ENCODE results near the gene DMRTB1. TPM values are rescaled to one million over a fixed set of nuclear protein-coding genes. Genes with fewer than 3 reads are reported as not detected.

Gene DMRTB1
- total and polyA plus RNA-seq, 2 experiments from 2014 or later: not detected

DNA sequence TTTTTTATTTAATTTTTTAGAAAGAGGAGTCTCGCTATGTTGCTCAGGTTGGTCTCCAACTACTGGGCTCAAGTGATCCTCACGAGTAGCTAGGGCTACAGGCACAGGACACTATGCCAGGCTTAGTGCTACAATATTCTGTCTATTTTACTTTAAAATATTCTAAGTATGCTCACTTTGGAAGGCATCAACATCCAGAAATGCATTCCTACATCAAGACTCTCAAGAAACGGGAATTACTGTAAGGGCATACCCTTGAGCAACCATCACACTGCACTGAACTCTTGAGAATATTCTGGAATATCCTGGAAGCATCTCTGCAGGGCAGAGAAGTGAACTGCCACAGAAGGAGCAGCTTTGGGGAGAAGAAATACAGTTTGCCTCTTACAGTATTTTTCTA, 565 bp upstream of the DMRTB1 start:
- H3K9me3 ChIP-seq (ENCODE audit: low read depth): no peaks in the 10 kb centered on the region
- no peak overlapping the region for H3K4me3 ChIP-seq
- H4K20me1 ChIP-seq (ENCODE audit: insufficient read depth, poor library complexity, severe bottlenecking): no peaks in the 10 kb centered on the region
- no peaks in the 10 kb centered on the region for H3K79me2 ChIP-seq
- no peaks in the 10 kb centered on the region for H3K27me3 ChIP-seq
- no peak overlapping the region for H3K27ac ChIP-seq
- H3K36me3 ChIP-seq (replicated peaks; ENCODE audit: insufficient read depth, low read depth): no peaks in the 10 kb centered on the region
- TF ChIP-seq EZH2 (IDR thresholded peaks at IDR 0.05; ENCODE audit: borderline replicate concordance) (no peak), EZH2phosphoT487 (IDR thresholded peaks at IDR 0.05; ENCODE audit: low read depth, severe bottlenecking, unreplicated experiment) (no peak)
- TF ChIP-seq, protein P1, sequence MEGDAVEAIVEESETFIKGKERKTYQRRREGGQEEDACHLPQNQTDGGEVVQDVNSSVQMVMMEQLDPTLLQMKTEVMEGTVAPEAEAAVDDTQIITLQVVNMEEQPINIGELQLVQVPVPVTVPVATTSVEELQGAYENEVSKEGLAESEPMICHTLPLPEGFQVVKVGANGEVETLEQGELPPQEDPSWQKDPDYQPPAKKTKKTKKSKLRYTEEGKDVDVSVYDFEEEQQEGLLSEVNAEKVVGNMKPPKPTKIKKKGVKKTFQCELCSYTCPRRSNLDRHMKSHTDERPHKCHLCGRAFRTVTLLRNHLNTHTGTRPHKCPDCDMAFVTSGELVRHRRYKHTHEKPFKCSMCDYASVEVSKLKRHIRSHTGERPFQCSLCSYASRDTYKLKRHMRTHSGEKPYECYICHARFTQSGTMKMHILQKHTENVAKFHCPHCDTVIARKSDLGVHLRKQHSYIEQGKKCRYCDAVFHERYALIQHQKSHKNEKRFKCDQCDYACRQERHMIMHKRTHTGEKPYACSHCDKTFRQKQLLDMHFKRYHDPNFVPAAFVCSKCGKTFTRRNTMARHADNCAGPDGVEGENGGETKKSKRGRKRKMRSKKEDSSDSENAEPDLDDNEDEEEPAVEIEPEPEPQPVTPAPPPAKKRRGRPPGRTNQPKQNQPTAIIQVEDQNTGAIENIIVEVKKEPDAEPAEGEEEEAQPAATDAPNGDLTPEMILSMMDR (IDR thresholded peaks at IDR 0.05; ENCODE audit: poor library complexity): no peak
- 85% methylated on average over 3 of the region's 3 CpGs for WGBS (ENCODE audit: low lambda C conversion rate, missing lambda C conversion rate)
- no peaks in the 10 kb centered on the region for H3K4me1 ChIP-seq (ENCODE audit: insufficient read depth)
- no peak overlapping the region for H3K4me2 ChIP-seq
- H2AFZ ChIP-seq: no peak overlapping the region
- H3K9me2 ChIP-seq (replicated peaks; ENCODE audit: insufficient read depth): no peaks in the 10 kb centered on the region
- no peak for DNase-seq (ENCODE audit: low spot score)

DNA sequence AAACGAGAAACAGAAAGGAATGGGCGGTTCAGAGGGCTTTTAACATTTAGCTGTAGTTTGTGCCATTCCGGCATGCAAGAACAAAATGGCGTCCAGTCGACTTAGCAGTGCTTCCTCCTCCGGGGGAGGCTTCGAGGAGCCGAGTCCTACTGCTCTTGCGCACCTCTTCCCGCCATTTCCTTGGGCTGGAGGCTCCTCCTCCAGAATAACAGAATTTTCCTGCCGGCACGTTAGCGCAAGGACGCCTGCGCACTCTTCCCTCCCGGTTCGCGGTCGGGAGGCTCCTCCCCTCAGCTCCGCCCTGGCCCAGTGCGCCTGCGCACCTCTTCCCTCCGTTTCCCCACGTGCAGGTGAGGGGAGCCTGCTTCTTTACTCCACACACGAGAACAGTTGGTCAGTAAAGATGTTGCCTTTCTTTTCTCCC, 1.0 kb downstream of the DMRTB1 start:
- DNase-seq (ENCODE audit: low spot score): no peak
- H3K9me2 ChIP-seq (replicated peaks; ENCODE audit: insufficient read depth): no peaks in the 10 kb centered on the region
- no peaks in the 10 kb centered on the region for H3K79me2 ChIP-seq
- H2AFZ ChIP-seq: no peak overlapping the region
- H3K27ac ChIP-seq: no peak overlapping the region
- H3K36me3 ChIP-seq (replicated peaks; ENCODE audit: insufficient read depth, low read depth): no peaks in the 10 kb centered on the region
- no peak overlapping the region for H3K4me3 ChIP-seq
- no peaks in the 10 kb centered on the region for H3K27me3 ChIP-seq
- no peaks in the 10 kb centered on the region for H3K4me1 ChIP-seq (ENCODE audit: insufficient read depth)
- H3K9me3 ChIP-seq (ENCODE audit: low read depth): no peaks in the 10 kb centered on the region
- H3K4me2 ChIP-seq: no peak overlapping the region
- no peaks in the 10 kb centered on the region for H4K20me1 ChIP-seq (ENCODE audit: insufficient read depth, poor library complexity, severe bottlenecking)
- TF ChIP-seq, protein P1 (IDR thresholded peaks at IDR 0.05; ENCODE audit: poor library complexity): no peak
- TF ChIP-seq EZH2phosphoT487 (IDR thresholded peaks at IDR 0.05; ENCODE audit: low read depth, severe bottlenecking, unreplicated experiment): no peak
- TF ChIP-seq EZH2 (IDR thresholded peaks at IDR 0.05; ENCODE audit: borderline replicate concordance): no peak
- WGBS (ENCODE audit: low lambda C conversion rate, missing lambda C conversion rate): 99% methylated on average over 24 of the region's 25 CpGs

DNA sequence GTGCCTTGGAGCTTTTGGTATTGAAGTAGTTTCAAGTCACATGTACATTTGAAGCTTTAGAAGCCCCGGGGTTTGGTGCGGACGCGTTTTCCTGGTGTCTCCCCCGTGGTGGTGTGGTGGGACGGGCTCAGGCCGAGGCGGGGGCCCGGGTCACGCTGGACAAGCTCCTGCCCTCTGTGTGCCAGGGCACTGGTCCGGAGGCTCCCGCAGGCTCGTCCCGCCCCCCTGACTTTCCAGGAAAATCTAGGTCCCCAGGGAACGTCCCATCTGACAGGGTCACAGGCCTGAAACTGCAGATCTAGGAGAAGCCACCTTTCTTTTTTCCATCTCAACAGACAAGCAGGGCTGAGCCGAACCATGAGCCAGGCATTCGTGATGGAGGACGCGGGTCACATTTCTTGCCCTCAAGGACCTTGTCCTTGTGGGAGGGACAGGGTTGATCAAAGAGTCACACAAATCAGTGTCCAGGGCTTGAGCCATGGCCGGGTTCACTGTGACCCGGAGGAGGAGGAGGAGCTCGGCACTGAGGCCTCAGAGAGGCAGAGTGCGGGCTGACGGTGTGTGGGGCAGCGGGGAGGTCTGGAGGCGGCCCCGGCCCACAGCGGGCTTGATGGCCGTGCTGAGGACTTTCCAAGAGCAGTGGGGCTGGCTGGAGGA, 1.6 kb downstream of the DMRTB1 start:
- Histone ChIP-seq H2AFZ (no peak overlapping the region), H3K79me2 (no peaks in the 10 kb centered on the region), H3K27ac (no peak overlapping the region), H3K9me3 (ENCODE audit: low read depth) (no peaks in the 10 kb centered on the region), H3K9me2 (replicated peaks; ENCODE audit: insufficient read depth) (no peaks in the 10 kb centered on the region), H3K4me1 (ENCODE audit: insufficient read depth) (no peaks in the 10 kb centered on the region), H3K4me2 (no peak overlapping the region), H3K27me3 (no peaks in the 10 kb centered on the region), H3K36me3 (replicated peaks; ENCODE audit: insufficient read depth, low read depth) (no peaks in the 10 kb centered on the region), H4K20me1 (ENCODE audit: insufficient read depth, poor library complexity, severe bottlenecking) (no peaks in the 10 kb centered on the region), H3K4me3 (no peak overlapping the region)
- DNase-seq (ENCODE audit: low spot score): no peak
- 91% methylated on average over 29 of the region's 29 CpGs for WGBS (ENCODE audit: low lambda C conversion rate, missing lambda C conversion rate)
- TF ChIP-seq EZH2phosphoT487 (IDR thresholded peaks at IDR 0.05; ENCODE audit: low read depth, severe bottlenecking, unreplicated experiment): no peak
- no peak for TF ChIP-seq EZH2 (IDR thresholded peaks at IDR 0.05; ENCODE audit: borderline replicate concordance)
- TF ChIP-seq, protein P1 (IDR thresholded peaks at IDR 0.05; ENCODE audit: poor library complexity): no peak
